K562 (cell line): ENCODE measurements around the gene SLC2A9. TPM values are rescaled to one million over a fixed set of nuclear protein-coding genes. Genes with fewer than 3 reads are reported as not detected.

ENCODE experiments used
- ARID3B ChIP-seq: fragments of 250-450 bp; sonication (Bioruptor Pico); IDR thresholded peaks from 2 replicates; pipeline ENCODE4 v1.4.0; 2020; ENCODE audit warnings: borderline replicate concordance
- ATF7 ChIP-seq: fragments of 450-650 bp; IDR thresholded peaks from 2 replicates; pipeline ENCODE4 v1.7.1; 2014; ENCODE audit warnings: mild to moderate bottlenecking, moderate library complexity
- CBX3 ChIP-seq, 2 experiments: IDR thresholded peaks; 1 replicate in 1 of 2; 2 replicates in 1 of 2; pipeline ENCODE4 v1.6.1; 2012; ENCODE audit warnings: inconsistent platforms in 2 of 2, low read length in 2 of 2, borderline replicate concordance in 1 of 2, control low read depth in 1 of 2
- EP400 ChIP-seq: fragments of 450-650 bp; IDR thresholded peaks from 2 replicates; pipeline ENCODE4 v1.6.1; 2017; ENCODE audit warnings: antibody characterized with exemption, mild to moderate bottlenecking, moderate library complexity
- GTF2F1 ChIP-seq: IDR thresholded peaks from 2 replicates; pipeline ENCODE4 v1.6.1; 2011; ENCODE audit warnings: low read depth, low read length, improper control_type of control experiment
- HNRNPUL1 ChIP-seq: fragments of 200-400 bp; formaldehyde crosslinking; IDR thresholded peaks from 2 replicates; pipeline ENCODE4 v1.6.1; 2017; ENCODE audit warnings: low read length
- MGA ChIP-seq: fragments of 450-650 bp; IDR thresholded peaks from 2 replicates; pipeline ENCODE4 v1.6.1; 2016; ENCODE audit warnings: mild to moderate bottlenecking, moderate library complexity
- NUFIP1 ChIP-seq: fragments of 450-650 bp; IDR thresholded peaks from 2 replicates; pipeline ENCODE4 v1.6.1; 2018; ENCODE audit not compliant: partially characterized antibody
- PBX2 ChIP-seq, 2 experiments: IDR thresholded peaks in 1 of 2; conservative IDR thresholded peaks in 1 of 2; 2 replicates each; pipeline ENCODE4 v1.6.1; 2016; ENCODE audit warnings: low read depth in 2 of 2, mild to moderate bottlenecking in 1 of 2, missing compliant biosample characterization in 1 of 2, missing genetic modification characterization in 1 of 2, moderate library complexity in 1 of 2
- RBFOX2 ChIP-seq: fragments of 200-400 bp; formaldehyde crosslinking; IDR thresholded peaks from 2 replicates; pipeline ENCODE4 v1.6.1; 2017; ENCODE audit warnings: low read depth, mild to moderate bottlenecking, low read length, moderate library complexity
- polyA plus RNA-seq, 8 experiments: library from polyadenylated mRNA; depleted of rRNA in 4 of 8; stranded (reverse) in 5 of 8; unstranded in 3 of 8; fragments of >200 nt; fragmentation: Nextera tagmentation in 2 of 8; fragmentation: Illumina TruSeq in 1 of 8; extraction: Ambion mirVana in 2 of 8; extraction: Trizol in 1 of 8; gene quantifications; 2 replicates each; pipeline versions ENCODE4 v1.2.1 to v1.2.3, GENCODE V29; 2011 to 2014; ENCODE audit warnings: inconsistent platforms in 1 of 8, missing spikeins in 1 of 8
- total RNA-seq, 7 experiments: library from RNA; depleted of rRNA in 6 of 7; stranded (reverse); fragments of >200 nt in 6 of 7; fragmentation: Illumina TruSeq in 2 of 7; extraction: Trizol in 2 of 7; gene quantifications; 2 replicates each; pipeline versions ENCODE4 v1.2.1 to v1.2.3, GENCODE V29; 2011 to 2021; ENCODE audit warnings: low replicate concordance in 1 of 7

The SLC2A9 gene
- total and polyA plus RNA-seq, 9 of the 15 experiments (the other 6 are each of a cell fraction or from before 2014, with no cell fraction given), result 0.15 to 1.9 (median 0.76) TPM

- TF ChIP-seq RBFOX2 (peak; percentile 49), ATF7 (peak; percentile 25; the same call in 1 of the 2 replicates), HNRNPUL1 (no peak), ARID3B (CRISPR knock-in tag) (no peak), MGA (peak; percentile 35), GTF2F1 (no peak), CBX3 (IDR thresholded peaks at IDR 0.05; ENCODE audit: borderline replicate concordance in 1 of 2, low read length in 2 of 2) (no peak), EP400 (peak; percentile 21; the same call in 1 of the 2 replicates), PBX2 (CRISPR knock-in tag; IDR thresholded peaks at IDR 0.05; ENCODE audit: low read depth) (no peak), PBX2 (tag; conservative IDR thresholded peaks at IDR 0.05; ENCODE audit: low read depth) (no peak), NUFIP1 (no peak)
Measured at GRCh38 chr4:9925750-9926439, 95.4 kb downstream of the SLC2A9 start (continued).
